GM23338 (cell line): ENCODE measurements around the gene AGBL5. TPM values are rescaled to one million over a fixed set of nuclear protein-coding genes. Genes with fewer than 3 reads are reported as not detected.

Experiments
- ATAC-seq: fragments of 200-7000 bp; cut with Tn5 transposase; 3 replicates; pipeline ENCODE4 v1.9.1; 2020
- DNase-seq: peaks from one replicate; pipeline ENCODE4 v3.0.0-alpha.2; 2015; ENCODE audit warnings: low spot score
- H2AFZ ChIP-seq: fragments of 200-600 bp; sonication (generic); 2 replicates; pipeline ENCODE4 v1.8.0; 2016; ENCODE audit warnings: antibody characterized with exemption, mild to moderate bottlenecking, moderate library complexity
- H3F3A ChIP-seq: fragments of 200-600 bp; sonication (generic); replicated peaks from 2 replicates; pipeline ENCODE4 v1.8.0; 2017; ENCODE audit warnings: antibody characterized with exemption, mixed run types, low read depth
- H3K27ac ChIP-seq: fragments of 200-600 bp; sonication (generic); 2 replicates; pipeline ENCODE4 v1.6.1; 2016; ENCODE audit warnings: low read depth
- H3K27me3 ChIP-seq: fragments of 200-600 bp; sonication (generic); 2 replicates; pipeline ENCODE4 v1.8.0; 2016; ENCODE audit warnings: mild to moderate bottlenecking, mixed run types, moderate library complexity; ENCODE audit not compliant: insufficient read depth
- H3K36me3 ChIP-seq: fragments of 200-600 bp; sonication (generic); 2 replicates; pipeline ENCODE4 v1.8.0; 2016; ENCODE audit warnings: mild to moderate bottlenecking; ENCODE audit not compliant: insufficient read depth
- H3K4me1 ChIP-seq: fragments of 200-600 bp; sonication (generic); 2 replicates; pipeline ENCODE4 v1.8.0; 2016; ENCODE audit warnings: mild to moderate bottlenecking, moderate library complexity; ENCODE audit not compliant: insufficient read depth
- H3K4me2 ChIP-seq: fragments of 200-600 bp; sonication (generic); 2 replicates; pipeline ENCODE4 v1.7.1; 2017; ENCODE audit warnings: mixed run types
- H3K4me3 ChIP-seq: fragments of 200-600 bp; sonication (generic); 2 replicates; pipeline ENCODE4 v1.6.1; 2016; ENCODE audit warnings: mixed run types
- H3K79me2 ChIP-seq: fragments of 200-600 bp; sonication (generic); replicated peaks from 2 replicates; pipeline ENCODE4 v1.8.0; 2017; ENCODE audit warnings: mild to moderate bottlenecking; ENCODE audit not compliant: insufficient read depth
- H3K9me2 ChIP-seq: fragments of 200-600 bp; sonication (generic); 2 replicates; pipeline ENCODE4 v1.8.0; 2017; ENCODE audit not compliant: insufficient read depth
- H4K20me1 ChIP-seq: fragments of 200-600 bp; sonication (generic); replicated peaks from 2 replicates; pipeline ENCODE4 v1.8.0; 2017; ENCODE audit warnings: mild to moderate bottlenecking; ENCODE audit not compliant: insufficient read depth
- H3K27ac Mint-ChIP-seq: 2 replicates; pipeline ENCODE4 v1.8.0; 2020; ENCODE audit warnings: inconsistent platforms, mild to moderate bottlenecking, moderate library complexity, mixed read lengths
- H3K27me3 Mint-ChIP-seq: 3 replicates; pipeline ENCODE4 v1.8.0; 2022; ENCODE audit warnings: low read depth, mild to moderate bottlenecking, moderate library complexity, mixed read lengths, inconsistent platforms; ENCODE audit not compliant: insufficient read depth, poor library complexity
- H3K36me3 Mint-ChIP-seq: 3 replicates; pipeline ENCODE4 v1.8.0; 2021; ENCODE audit warnings: low read depth, mild to moderate bottlenecking, inconsistent platforms, moderate library complexity, mixed read lengths
- H3K4me1 Mint-ChIP-seq: 3 replicates; pipeline ENCODE4 v1.8.0; 2020; ENCODE audit warnings: mild to moderate bottlenecking, inconsistent platforms, mixed read lengths
- H3K4me3 Mint-ChIP-seq: 3 replicates; pipeline ENCODE4 v1.8.0; 2021; ENCODE audit warnings: moderate library complexity, mild to moderate bottlenecking, inconsistent platforms, mixed read lengths
- H3K9me3 Mint-ChIP-seq: 3 replicates; pipeline ENCODE4 v1.8.0; 2020; ENCODE audit warnings: moderate library complexity, mild to moderate bottlenecking, inconsistent platforms, mixed read lengths
- CREB1 ChIP-seq: fragments of 250-450 bp; sonication (Bioruptor Pico); IDR thresholded peaks from 2 replicates; pipeline ENCODE4 v1.5.0; 2020; ENCODE audit warnings: low read depth, mild to moderate bottlenecking, moderate library complexity
- CTCF ChIP-seq, 2 experiments: fragments of 200-600 bp in 1 of 2; sonication (generic) in 1 of 2; conservative IDR thresholded peaks; 2 replicates each; pipeline versions ENCODE4 v1.5.1 to v1.6.1; 2016 to 2017; ENCODE audit warnings: antibody characterized with exemption in 2 of 2, low read depth in 2 of 2, mild to moderate bottlenecking in 2 of 2, moderate library complexity in 1 of 2
- ETS1 ChIP-seq: IDR thresholded peaks from 2 replicates; pipeline ENCODE4 v1.6.1; 2016; ENCODE audit warnings: antibody characterized with exemption
- EZH2 ChIP-seq: fragments of 200-600 bp; sonication (generic); IDR thresholded peaks from one replicate; pipeline ENCODE4 v1.8.0; 2017; ENCODE audit warnings: antibody characterized with exemption, mild to moderate bottlenecking, low read depth; ENCODE audit not compliant: unreplicated experiment
- EZH2phosphoT487 ChIP-seq: fragments of 200-600 bp; sonication (generic); IDR thresholded peaks from one replicate; pipeline ENCODE4 v1.8.1; 2018; ENCODE audit warnings: antibody characterized with exemption; ENCODE audit not compliant: unreplicated experiment
- JUNB ChIP-seq: IDR thresholded peaks from one replicate; pipeline ENCODE4 v1.6.1; 2016; ENCODE audit warnings: antibody characterized with exemption; ENCODE audit not compliant: unreplicated experiment
- NANOG ChIP-seq: IDR thresholded peaks from 2 replicates; pipeline ENCODE4 v1.6.1; 2016; ENCODE audit warnings: antibody characterized with exemption, borderline replicate concordance
- POLR2AphosphoS5 ChIP-seq: IDR thresholded peaks from 2 replicates; pipeline ENCODE4 v1.6.1; 2016; ENCODE audit warnings: antibody characterized with exemption, low read depth
- REST ChIP-seq: IDR thresholded peaks from one replicate; pipeline ENCODE4 v1.6.1; 2018; ENCODE audit warnings: antibody characterized with exemption; ENCODE audit not compliant: unreplicated experiment
- STAT1 ChIP-seq: IDR thresholded peaks from one replicate; pipeline ENCODE4 v1.6.1; 2016; ENCODE audit warnings: antibody characterized with exemption; ENCODE audit not compliant: unreplicated experiment
- ZNF114 ChIP-seq: fragments of 250-450 bp; sonication (Bioruptor Pico); IDR thresholded peaks from 2 replicates; pipeline ENCODE4 v1.5.0; 2020; ENCODE audit warnings: mild to moderate bottlenecking, moderate library complexity
- ZNF462 ChIP-seq: fragments of 250-450 bp; sonication (Bioruptor Pico); IDR thresholded peaks from 2 replicates; pipeline ENCODE4 v1.5.0; 2020; ENCODE audit warnings: mild to moderate bottlenecking, moderate library complexity
- polyA plus RNA-seq: library from polyadenylated mRNA; unstranded; fragments of >200 nt; fragmentation: Nextera tagmentation; extraction: Ambion mirVana; gene quantifications from 2 replicates; pipeline ENCODE4 v1.2.1, GENCODE V29; 2016
- total RNA-seq: library from RNA; depleted of rRNA; stranded (reverse); fragments of >200 nt; shearing (Covaris generic); gene quantifications from 2 replicates; pipeline ENCODE4 v1.2.3, GENCODE V29; 2014

Gene AGBL5
- total and polyA plus RNA-seq, 2 experiments from 2014 or later: 17.9 to 31.3 TPM

- Histone ChIP-seq H3F3A (peaks cover 9% of the 10 kb centered on the region; the same call in 1 of the 2 replicates), H3K9me2 (no peaks in the 10 kb centered on the region), H2AFZ (no peak overlapping the region), H3K4me2 (no peak overlapping the region), H3K4me3 (no peak overlapping the region), H3K79me2 (no peaks in the 10 kb centered on the region), H3K27ac (no peak overlapping the region), H3K36me3 (peaks cover 15% of the 10 kb centered on the region), H3K27me3 (no peaks in the 10 kb centered on the region), H3K4me1 (no peaks in the 10 kb centered on the region), H4K20me1 (no peaks in the 10 kb centered on the region; the same call in none of the 2 replicates)
- H3K36me3 Mint-ChIP-seq: peaks cover 35% of the 10 kb centered on the region
- H3K27ac Mint-ChIP-seq: no peak overlapping the region
- peaks cover 3% of the 10 kb centered on the region for H3K27me3 Mint-ChIP-seq
- no peak for DNase-seq
- no peak for ATAC-seq
- H3K4me1 Mint-ChIP-seq: no peaks in the 10 kb centered on the region
- no peaks in the 10 kb centered on the region for H3K9me3 Mint-ChIP-seq
- no peak overlapping the region for H3K4me3 Mint-ChIP-seq
- TF ChIP-seq JUNB (no peak), EZH2phosphoT487 (no peak), CTCF (conservative IDR thresholded peaks at IDR 0.05; ENCODE audit: low read depth in 2 of 2) (no peak), CREB1 (CRISPR knock-in tag) (no peak), POLR2AphosphoS5 (no peak), STAT1 (no peak), REST (no peak), NANOG (no peak), ETS1 (no peak), EZH2 (no peak), ZNF462 (no peak), ZNF114 (CRISPR knock-in tag) (no peak)
Measured at GRCh38 chr2:27059141-27059820, 7.8 kb downstream of the AGBL5 start.
